Neural cell (in vitro differentiated cells): Measurements from ENCODE around the gene TMEM101. TPM values are rescaled to one million over a fixed set of nuclear protein-coding genes. Genes with fewer than 3 reads are reported as not detected.

Source experiments
- H2AFZ ChIP-seq: fragments of 200-600, 300-800 bp; sonication (generic), shearing (Covaris generic); 2 replicates; pipeline ENCODE4 v1.6.0; 2014; ENCODE audit warnings: low read depth, mild to moderate bottlenecking, antibody characterized with exemption, low read length, moderate library complexity
- H3F3A ChIP-seq: fragments of 200-600 bp; shearing (Covaris generic); 2 replicates; pipeline ENCODE4 v1.6.1; 2016; ENCODE audit warnings: mild to moderate bottlenecking, moderate library complexity, mixed read lengths, antibody characterized with exemption, low read length; ENCODE audit not compliant: insufficient read depth, poor library complexity, severe bottlenecking
- H3K27ac ChIP-seq: fragments of 200-600, 300-800 bp; sonication (generic), shearing (Covaris generic); 2 replicates; pipeline ENCODE4 v1.5.1; 2014; ENCODE audit warnings: mild to moderate bottlenecking, low read length, moderate library complexity
- H3K27me3 ChIP-seq: fragments of 300-800, 200-600 bp; sonication (generic), shearing (Covaris generic); 2 replicates; pipeline ENCODE4 v1.6.0; 2014; ENCODE audit warnings: mild to moderate bottlenecking, low read depth, low read length, moderate library complexity; ENCODE audit not compliant: insufficient read depth
- H3K36me3 ChIP-seq: fragments of 300-800, 200-600 bp; sonication (generic), shearing (Covaris generic); 2 replicates; pipeline ENCODE4 v1.5.1; 2014; ENCODE audit warnings: mild to moderate bottlenecking, antibody characterized with exemption, low read length, moderate library complexity; ENCODE audit not compliant: insufficient read depth
- H3K4me2 ChIP-seq: fragments of 300-800, 200-600 bp; sonication (generic), shearing (Covaris generic); 2 replicates; pipeline ENCODE4 v1.6.0; 2014; ENCODE audit warnings: mild to moderate bottlenecking, low read length
- H3K4me3 ChIP-seq: fragments of 300-800, 200-600 bp; sonication (generic), shearing (Covaris generic); 2 replicates; pipeline ENCODE4 v1.5.1; 2014; ENCODE audit warnings: mild to moderate bottlenecking, low read length, moderate library complexity
- H3K79me2 ChIP-seq: fragments of 200-600 bp; shearing (Covaris generic); replicated peaks from 2 replicates; pipeline ENCODE4 v1.6.0; 2014; ENCODE audit warnings: mild to moderate bottlenecking, low read length, moderate library complexity; ENCODE audit not compliant: insufficient read depth
- H3K9ac ChIP-seq: fragments of 300-800, 200-600 bp; sonication (generic), shearing (Covaris generic); 2 replicates; pipeline ENCODE4 v1.6.1; 2016; ENCODE audit warnings: mild to moderate bottlenecking, low read length, mixed read lengths
- H3K9me2 ChIP-seq: fragments of 200-600 bp; shearing (Covaris generic); 2 replicates; pipeline ENCODE4 v1.6.1; 2016; ENCODE audit warnings: mild to moderate bottlenecking, low read length, mixed read lengths; ENCODE audit not compliant: insufficient read depth
- H3K9me3 ChIP-seq: fragments of 200-600, 300-800 bp; sonication (generic), shearing (Covaris generic); 2 replicates; pipeline ENCODE4 v1.6.1; 2016; ENCODE audit warnings: mild to moderate bottlenecking, mixed run types, low read length, moderate library complexity, mixed read lengths
- H4K20me1 ChIP-seq: fragments of 200-600 bp; shearing (Covaris generic); 2 replicates; pipeline ENCODE4 v1.6.1; 2016; ENCODE audit warnings: mild to moderate bottlenecking, mixed run types; ENCODE audit not compliant: insufficient read depth
- EP300 ChIP-seq: fragments of 450-650 bp; conservative IDR thresholded peaks from 2 replicates; pipeline ENCODE4 v1.6.1; 2014; ENCODE audit warnings: antibody characterized with exemption, mild to moderate bottlenecking, moderate library complexity; ENCODE audit not compliant: poor library complexity, severe bottlenecking
- EZH2 ChIP-seq: fragments of 200-600, 300-800 bp; shearing (Covaris generic), sonication (generic); IDR thresholded peaks from 2 replicates; pipeline ENCODE4 v1.6.1; 2014; ENCODE audit warnings: antibody characterized with exemption, low read length, borderline replicate concordance, mild to moderate bottlenecking; ENCODE audit not compliant: insufficient read depth, poor library complexity, severe bottlenecking
- MXI1 ChIP-seq: fragments of 450-650 bp; conservative IDR thresholded peaks from 2 replicates; pipeline ENCODE4 v1.6.1; 2014; ENCODE audit warnings: antibody characterized with exemption, mild to moderate bottlenecking; ENCODE audit not compliant: poor library complexity, severe bottlenecking
- POLR2AphosphoS5 ChIP-seq: IDR thresholded peaks from 2 replicates; pipeline ENCODE4 v1.6.1; 2012
- RAD21 ChIP-seq: fragments of 450-650 bp; conservative IDR thresholded peaks from 2 replicates; pipeline ENCODE4 v1.6.1; 2014; ENCODE audit warnings: antibody characterized with exemption, mild to moderate bottlenecking, moderate library complexity
- REST ChIP-seq: IDR thresholded peaks from 2 replicates; pipeline ENCODE4 v1.6.1; 2012; ENCODE audit warnings: borderline replicate concordance
- SMC3 ChIP-seq: fragments of 450-650 bp; conservative IDR thresholded peaks from 2 replicates; pipeline ENCODE4 v1.6.1; 2014; ENCODE audit warnings: antibody characterized with exemption, mild to moderate bottlenecking, moderate library complexity; ENCODE audit not compliant: poor library complexity
- TAF1 ChIP-seq: IDR thresholded peaks from 2 replicates; pipeline ENCODE4 v1.6.1; 2012; ENCODE audit warnings: low read depth
- polyA plus RNA-seq: library from polyadenylated mRNA; depleted of rRNA; stranded (reverse); fragments of >200 nt; gene quantifications from 2 replicates; pipeline ENCODE4 v1.2.3, GENCODE V29; 2014
- TF ChIP-seq, protein P1 (sequence below): fragments of 450-650 bp; IDR thresholded peaks from 2 replicates; pipeline ENCODE4 v1.5.1; 2014; ENCODE audit warnings: antibody characterized with exemption, mild to moderate bottlenecking, moderate library complexity; ENCODE audit not compliant: poor library complexity, severe bottlenecking

The TMEM101 gene
- polyA plus RNA-seq, 1 donor from 2014 or later = 59.3 TPM

DNA sequence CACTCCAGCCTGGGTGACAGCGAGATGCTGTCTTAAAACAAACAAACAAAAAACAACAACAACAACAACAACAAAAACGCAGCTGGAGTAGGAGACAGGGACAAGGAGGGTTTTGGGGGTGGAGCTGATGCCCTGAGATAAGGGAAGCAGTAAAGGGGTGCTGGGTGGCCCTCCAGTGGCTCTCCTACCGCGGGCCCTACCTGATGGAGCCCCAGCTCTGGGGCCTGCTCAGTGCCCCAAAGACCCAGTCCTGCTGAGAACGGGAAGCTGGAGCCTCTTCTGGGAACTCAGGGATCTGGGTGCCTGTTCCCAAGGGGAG, 31.6 kb downstream of the TMEM101 start:
- TF ChIP-seq SMC3 = no peak
- TF ChIP-seq, protein P1, sequence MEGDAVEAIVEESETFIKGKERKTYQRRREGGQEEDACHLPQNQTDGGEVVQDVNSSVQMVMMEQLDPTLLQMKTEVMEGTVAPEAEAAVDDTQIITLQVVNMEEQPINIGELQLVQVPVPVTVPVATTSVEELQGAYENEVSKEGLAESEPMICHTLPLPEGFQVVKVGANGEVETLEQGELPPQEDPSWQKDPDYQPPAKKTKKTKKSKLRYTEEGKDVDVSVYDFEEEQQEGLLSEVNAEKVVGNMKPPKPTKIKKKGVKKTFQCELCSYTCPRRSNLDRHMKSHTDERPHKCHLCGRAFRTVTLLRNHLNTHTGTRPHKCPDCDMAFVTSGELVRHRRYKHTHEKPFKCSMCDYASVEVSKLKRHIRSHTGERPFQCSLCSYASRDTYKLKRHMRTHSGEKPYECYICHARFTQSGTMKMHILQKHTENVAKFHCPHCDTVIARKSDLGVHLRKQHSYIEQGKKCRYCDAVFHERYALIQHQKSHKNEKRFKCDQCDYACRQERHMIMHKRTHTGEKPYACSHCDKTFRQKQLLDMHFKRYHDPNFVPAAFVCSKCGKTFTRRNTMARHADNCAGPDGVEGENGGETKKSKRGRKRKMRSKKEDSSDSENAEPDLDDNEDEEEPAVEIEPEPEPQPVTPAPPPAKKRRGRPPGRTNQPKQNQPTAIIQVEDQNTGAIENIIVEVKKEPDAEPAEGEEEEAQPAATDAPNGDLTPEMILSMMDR = no peak
- TF ChIP-seq RAD21 = no peak
- no peak for TF ChIP-seq TAF1
- no peak for TF ChIP-seq POLR2AphosphoS5
- TF ChIP-seq MXI1 = no peak
- TF ChIP-seq EP300 = no peak
- TF ChIP-seq EZH2 = no peak
- TF ChIP-seq REST = no peak
- H3K27ac ChIP-seq = no peak overlapping the region
- H3K9me3 ChIP-seq = no peaks in the 10 kb centered on the region
- no peaks in the 10 kb centered on the region for H3K79me2 ChIP-seq
- H3K36me3 ChIP-seq = no peaks in the 10 kb centered on the region
- H3K4me2 ChIP-seq = no peak overlapping the region
- no peak overlapping the region for H2AFZ ChIP-seq
- H3K9ac ChIP-seq = no peak overlapping the region
- H4K20me1 ChIP-seq = no peaks in the 10 kb centered on the region
- no peaks in the 10 kb centered on the region for H3F3A ChIP-seq
- H3K4me3 ChIP-seq = peak overlapping the region; percentile 66
- H3K9me2 ChIP-seq = no peaks in the 10 kb centered on the region
- H3K27me3 ChIP-seq = peaks cover 27% of the 10 kb centered on the region

DNA sequence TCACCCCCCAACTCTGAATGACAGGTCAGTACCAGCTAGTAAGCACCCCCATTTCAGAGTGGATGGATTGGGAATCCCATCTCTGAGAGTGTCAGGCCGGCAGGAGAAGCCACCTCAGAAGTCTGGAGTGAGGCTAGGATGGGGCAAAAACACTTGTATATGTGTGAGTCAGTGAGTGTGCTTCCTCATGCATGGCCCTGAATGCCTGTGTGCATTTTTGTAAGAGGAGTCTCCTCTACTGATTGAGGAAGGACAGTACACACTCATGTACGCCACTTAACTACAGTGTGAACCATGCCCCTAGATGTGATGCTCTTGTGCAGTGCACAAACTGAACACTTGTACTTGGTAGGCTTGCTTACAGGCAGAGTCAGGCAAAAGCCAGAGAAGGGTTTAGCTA, 32.6 kb downstream of the TMEM101 start:
- Histone ChIP-seq H3K9me3 (no peaks in the 10 kb centered on the region), H2AFZ (no peak overlapping the region), H3K4me3 (no peak overlapping the region), H3K36me3 (no peaks in the 10 kb centered on the region), H3K4me2 (no peak overlapping the region), H3K9ac (no peak overlapping the region), H3K79me2 (no peaks in the 10 kb centered on the region), H3K27me3 (peaks cover 27% of the 10 kb centered on the region), H3K27ac (no peak overlapping the region), H3F3A (no peaks in the 10 kb centered on the region), H3K9me2 (no peaks in the 10 kb centered on the region), H4K20me1 (no peaks in the 10 kb centered on the region)
- TF ChIP-seq TAF1 (no peak), EP300 (no peak), SMC3 (no peak), REST (no peak), EZH2 (no peak), POLR2AphosphoS5 (no peak)
- TF ChIP-seq, protein P1 = no peak
